ENCODE data around the gene HNRNPA2B1. TPM values are rescaled to one million over a fixed set of nuclear protein-coding genes. Genes with fewer than 3 reads are reported as not detected.
A peak's percentile ranks its signal among the peaks of the same experiment; 100 is the strongest.

Gene HNRNPA2B1
- total RNA-seq, 1 donor from 2014 or later = 484 TPM

DNA sequence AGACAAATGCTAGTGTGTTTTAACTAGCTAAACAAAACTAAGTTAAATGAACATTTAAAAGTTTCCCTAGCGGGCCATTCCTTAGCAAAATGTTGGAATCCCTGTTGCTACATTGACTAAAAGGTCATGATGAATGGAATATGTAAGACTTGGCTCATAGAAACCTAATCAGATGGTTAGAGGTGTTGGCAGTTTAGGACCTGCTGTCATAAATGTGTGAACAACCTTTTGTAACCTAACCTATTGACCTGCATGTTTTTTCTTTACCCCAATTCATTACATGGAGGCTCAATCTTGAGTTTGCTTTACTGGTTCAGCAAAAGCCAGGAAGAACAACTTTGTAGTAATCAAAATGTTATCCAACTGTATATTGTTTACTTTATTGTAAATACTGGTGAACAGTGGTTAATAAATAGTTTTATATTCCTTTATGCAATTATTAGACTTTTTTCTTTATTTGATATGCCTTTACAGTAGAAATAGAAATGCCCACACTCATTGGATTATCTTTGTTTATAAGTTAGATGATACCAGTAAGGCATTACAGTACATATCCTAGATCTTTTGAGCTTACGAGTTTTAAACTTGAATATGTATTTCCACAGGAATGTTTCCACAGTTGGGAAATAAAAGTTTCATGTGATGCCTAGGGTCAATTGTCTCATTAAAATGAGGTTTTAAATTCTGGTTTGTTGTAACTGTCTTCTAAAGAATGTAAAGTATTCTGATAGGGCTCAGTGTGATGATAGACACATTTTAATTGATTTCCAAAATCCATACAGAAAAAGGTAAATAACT is 12.6 kb upstream of the HNRNPA2B1 start:
- no peak overlapping the region for H3K27ac Mint-ChIP-seq (ENCODE audit: unreplicated experiment)
- H3K4me1 Mint-ChIP-seq (ENCODE audit: unreplicated experiment) = no peaks in the 10 kb centered on the region
- no peaks in the 10 kb centered on the region for H3K27me3 Mint-ChIP-seq (ENCODE audit: unreplicated experiment)
- DNase-seq (ENCODE audit: extremely low spot score, unreplicated experiment) = no peak
- peaks cover 43% of the 10 kb centered on the region for H3K36me3 Mint-ChIP-seq (ENCODE audit: unreplicated experiment)
- H3K9me3 Mint-ChIP-seq (ENCODE audit: unreplicated experiment) = no peaks in the 10 kb centered on the region
- H3K4me3 Mint-ChIP-seq (ENCODE audit: unreplicated experiment) = no peak overlapping the region
- no peak for TF ChIP-seq CTCF (IDR thresholded peaks at IDR 0.05)

DNA sequence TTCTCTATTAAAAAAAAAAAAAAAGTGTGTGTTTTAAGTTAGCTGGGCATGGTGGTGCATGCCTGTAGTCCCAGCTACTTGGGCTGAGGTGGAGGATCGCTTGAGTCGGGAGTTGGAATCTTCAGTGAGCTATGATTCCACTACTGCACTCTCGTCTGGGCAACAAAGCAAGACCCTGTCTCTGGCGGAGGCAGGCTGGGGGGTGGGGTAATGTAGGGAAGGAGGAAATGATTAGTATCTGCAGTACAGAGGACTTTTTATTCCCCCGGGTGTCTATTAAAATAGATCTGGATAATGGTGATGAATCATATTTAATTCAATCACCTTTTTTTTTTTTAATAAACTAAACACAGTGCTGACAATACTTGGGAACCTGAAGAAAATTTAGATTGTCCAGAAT is 7.5 kb upstream of the HNRNPA2B1 start:
- Mint-ChIP-seq H3K36me3 (ENCODE audit: unreplicated experiment) (peaks cover 62% of the 10 kb centered on the region), H3K27me3 (ENCODE audit: unreplicated experiment) (no peaks in the 10 kb centered on the region), H3K4me3 (ENCODE audit: unreplicated experiment) (no peak overlapping the region), H3K4me1 (ENCODE audit: unreplicated experiment) (peaks cover 37% of the 10 kb centered on the region), H3K9me3 (ENCODE audit: unreplicated experiment) (no peaks in the 10 kb centered on the region), H3K27ac (ENCODE audit: unreplicated experiment) (no peak overlapping the region)
- DNase-seq (ENCODE audit: extremely low spot score, unreplicated experiment) = no peak
- no peak for TF ChIP-seq CTCF (IDR thresholded peaks at IDR 0.05)

DNA sequence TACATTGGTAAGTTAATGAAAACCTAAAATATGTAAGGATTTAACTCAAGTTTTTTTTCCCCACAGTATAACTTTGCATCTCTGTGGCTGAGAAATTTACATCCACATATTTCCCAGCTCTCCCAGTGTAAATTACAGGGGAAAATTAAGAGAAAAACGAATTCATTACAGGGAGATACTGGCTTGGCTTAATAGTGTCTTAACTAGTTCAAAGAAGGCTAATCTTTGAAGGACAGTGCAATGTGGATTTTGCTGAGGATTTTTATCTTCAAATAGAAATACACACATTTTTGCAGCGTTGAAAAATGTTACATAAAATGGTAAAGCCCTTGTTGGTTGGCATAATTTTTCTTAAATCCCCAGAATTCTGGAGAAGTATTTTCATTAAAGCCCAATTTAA is 2.5 kb upstream of the HNRNPA2B1 start:
- DNase-seq (ENCODE audit: extremely low spot score, unreplicated experiment) = no peak
- Mint-ChIP-seq H3K27ac (ENCODE audit: unreplicated experiment) (peak overlapping the region; percentile 89), H3K4me1 (ENCODE audit: unreplicated experiment) (peaks cover 39% of the 10 kb centered on the region)

DNA sequence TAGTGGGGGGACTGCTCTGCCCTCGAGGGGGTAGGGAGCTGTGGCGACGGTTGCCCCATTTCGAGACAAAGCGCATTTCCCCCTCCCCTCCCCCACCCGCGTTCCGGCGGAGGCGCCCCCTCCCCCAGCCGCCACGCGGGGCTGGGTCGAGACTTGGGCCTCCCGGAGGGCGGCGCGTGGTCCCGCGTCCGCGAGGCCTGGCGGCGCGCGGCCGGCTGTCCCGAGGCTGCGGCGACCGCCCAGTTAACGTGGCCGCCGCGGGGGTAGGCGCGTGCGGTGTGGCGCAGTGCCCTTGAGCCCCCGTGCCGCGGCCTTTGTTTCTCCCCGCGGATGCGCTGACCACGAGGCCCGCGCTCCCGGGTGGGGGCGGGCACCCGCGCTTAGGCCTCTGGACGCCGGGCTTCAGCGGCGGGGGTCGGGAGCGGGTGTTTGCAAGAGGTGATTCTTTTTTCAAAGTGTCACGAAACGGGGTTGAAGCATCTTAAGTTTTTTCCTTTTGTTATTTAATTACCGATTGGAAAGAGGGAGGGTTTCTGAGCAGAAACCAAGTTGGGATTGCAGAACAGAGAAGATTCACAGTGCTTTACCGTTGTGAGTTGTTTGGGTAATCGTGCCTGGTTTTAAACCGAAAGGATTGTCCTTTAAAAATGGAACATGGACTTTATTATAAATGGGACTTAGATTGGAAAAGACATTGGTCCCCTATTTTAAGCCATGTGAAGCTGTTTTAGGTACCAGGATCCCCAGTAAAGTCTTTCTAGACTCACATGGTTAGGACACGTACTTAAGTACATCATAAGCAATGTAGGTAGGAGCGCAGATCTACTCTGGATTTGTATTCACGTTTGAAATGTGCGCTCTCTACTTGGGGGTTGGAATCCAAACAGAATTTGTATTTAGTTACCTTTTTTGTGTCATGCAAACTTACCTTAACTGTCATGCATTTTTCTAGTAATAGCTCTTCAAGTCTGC is 1.8 kb upstream of the HNRNPA2B1 start:
- H3K36me3 Mint-ChIP-seq (ENCODE audit: unreplicated experiment) = peaks cover 48% of the 10 kb centered on the region
- H3K27ac Mint-ChIP-seq (ENCODE audit: unreplicated experiment) = peak overlapping the region; percentile 89
- H3K4me3 Mint-ChIP-seq (ENCODE audit: unreplicated experiment) = peak overlapping the region; percentile 88
- no peaks in the 10 kb centered on the region for H3K27me3 Mint-ChIP-seq (ENCODE audit: unreplicated experiment)
- no peaks in the 10 kb centered on the region for H3K9me3 Mint-ChIP-seq (ENCODE audit: unreplicated experiment)
- no peak for DNase-seq (ENCODE audit: extremely low spot score, unreplicated experiment)
- H3K4me1 Mint-ChIP-seq (ENCODE audit: unreplicated experiment) = peaks cover 41% of the 10 kb centered on the region
- TF ChIP-seq CTCF (IDR thresholded peaks at IDR 0.05) = no peak

More for the DNA sequence above, 2.5 kb upstream of the HNRNPA2B1 start:
- TF ChIP-seq CTCF (IDR thresholded peaks at IDR 0.05) = no peak
- H3K9me3 Mint-ChIP-seq (ENCODE audit: unreplicated experiment) = no peaks in the 10 kb centered on the region
- peak overlapping the region; percentile 88 for H3K4me3 Mint-ChIP-seq (ENCODE audit: unreplicated experiment)
- peaks cover 51% of the 10 kb centered on the region for H3K36me3 Mint-ChIP-seq (ENCODE audit: unreplicated experiment)
- no peaks in the 10 kb centered on the region for H3K27me3 Mint-ChIP-seq (ENCODE audit: unreplicated experiment)
